WTC11 (cell line): Measurements from ENCODE around the gene PPM1A. TPM values are rescaled to one million over a fixed set of nuclear protein-coding genes. Genes with fewer than 3 reads are reported as not detected.

Experiments
- ATAC-seq: fragments of 200-7000 bp; cut with Tn5 transposase; 2 replicates; pipeline ENCODE4 v1.10.0; 2021; ENCODE audit warnings: mild to moderate bottlenecking, moderate library complexity
- CTCF ChIA-PET: fragments of 300-600 bp; sonication (Branson Sonifier 250); formaldehyde crosslinking; loops from one replicate; lab custom pipeline; 2021; ENCODE audit warnings: antibody characterized with exemption; lab: Charles Lee
- POLR2A ChIA-PET: fragments of 350-600 bp; sonication (Branson Sonifier 250); formaldehyde crosslinking; loops from one replicate; lab custom pipeline; 2021; ENCODE audit warnings: antibody characterized with exemption; lab: Charles Lee
- DNase-seq: peaks from one replicate; pipeline ENCODE4 v3.0.0; 2021; ENCODE audit warnings: low spot score
- H3K27ac Mint-ChIP-seq: 2 replicates; pipeline ENCODE4 v1.8.0; 2021; ENCODE audit warnings: mixed read lengths
- H3K27me3 Mint-ChIP-seq: 2 replicates; pipeline ENCODE4 v1.8.0; 2021; ENCODE audit warnings: low read depth, mild to moderate bottlenecking, moderate library complexity, mixed read lengths
- H3K36me3 Mint-ChIP-seq: 2 replicates; pipeline ENCODE4 v1.8.0; 2021; ENCODE audit warnings: mixed read lengths
- H3K4me1 Mint-ChIP-seq: 2 replicates; pipeline ENCODE4 v1.8.0; 2022; ENCODE audit warnings: mixed read lengths
- H3K4me3 Mint-ChIP-seq: 2 replicates; pipeline ENCODE4 v1.8.0; 2021; ENCODE audit warnings: mild to moderate bottlenecking, moderate library complexity, mixed read lengths
- H3K9me3 Mint-ChIP-seq: 2 replicates; pipeline ENCODE4 v1.8.0; 2021; ENCODE audit warnings: mixed read lengths
- AFF4 ChIP-seq: sonication (generic); formaldehyde crosslinking; IDR thresholded peaks from 2 replicates; pipeline ENCODE4 v1.8.1; 2023; ENCODE audit warnings: mild to moderate bottlenecking, missing genetic modification reagents, borderline replicate concordance
- ATF6 ChIP-seq: sonication (generic); formaldehyde crosslinking; IDR thresholded peaks from 2 replicates; pipeline ENCODE4 v1.8.1; 2023; ENCODE audit warnings: mild to moderate bottlenecking, missing genetic modification reagents
- CBFB ChIP-seq: sonication (generic); formaldehyde crosslinking; IDR thresholded peaks from 2 replicates; pipeline ENCODE4 v1.8.1; 2022; ENCODE audit warnings: mild to moderate bottlenecking, low read depth, missing genetic modification reagents
- ETV6 ChIP-seq: sonication (generic); formaldehyde crosslinking; IDR thresholded peaks from 2 replicates; pipeline ENCODE4 v1.8.1; 2022; ENCODE audit warnings: mild to moderate bottlenecking, missing genetic modification reagents
- FOXP4 ChIP-seq: sonication (generic); formaldehyde crosslinking; IDR thresholded peaks from 2 replicates; pipeline ENCODE4 v1.8.0; 2022; ENCODE audit warnings: mild to moderate bottlenecking, missing genetic modification reagents
- GRHL2 ChIP-seq: fragments of 250-450 bp; sonication (Bioruptor Pico); IDR thresholded peaks from 2 replicates; pipeline ENCODE4 v1.8.0; 2022; ENCODE audit warnings: mild to moderate bottlenecking, moderate library complexity; ENCODE audit not compliant: insufficient replicate concordance, severe bottlenecking
- MAX ChIP-seq: sonication (generic); formaldehyde crosslinking; IDR thresholded peaks from 2 replicates; pipeline ENCODE4 v1.8.0; 2022; ENCODE audit warnings: mild to moderate bottlenecking, missing genetic modification reagents
- MLX ChIP-seq: sonication (generic); formaldehyde crosslinking; IDR thresholded peaks from 2 replicates; pipeline ENCODE4 v1.8.1; 2023; ENCODE audit warnings: mild to moderate bottlenecking, missing genetic modification reagents, moderate library complexity
- NR3C1 ChIP-seq: sonication (generic); formaldehyde crosslinking; conservative IDR thresholded peaks from 2 replicates; pipeline ENCODE4 v1.8.1; 2023; ENCODE audit warnings: low read depth, mild to moderate bottlenecking, missing genetic modification reagents
- RELA ChIP-seq: sonication (generic); formaldehyde crosslinking; IDR thresholded peaks from 2 replicates; pipeline ENCODE4 v1.8.1; 2022; ENCODE audit warnings: missing genetic modification reagents, mild to moderate bottlenecking, borderline replicate concordance
- TCF7 ChIP-seq: sonication (generic); formaldehyde crosslinking; IDR thresholded peaks from 2 replicates; pipeline ENCODE4 v1.8.0; 2022; ENCODE audit warnings: mild to moderate bottlenecking, low read depth, missing genetic modification reagents, moderate library complexity
- TEAD1 ChIP-seq: sonication (generic); formaldehyde crosslinking; IDR thresholded peaks from 2 replicates; pipeline ENCODE4 v1.8.0; 2022; ENCODE audit warnings: mild to moderate bottlenecking, missing genetic modification reagents
- USF1 ChIP-seq: sonication (generic); formaldehyde crosslinking; IDR thresholded peaks from 2 replicates; pipeline ENCODE4 v1.8.0; 2022; ENCODE audit warnings: mild to moderate bottlenecking, missing genetic modification reagents
- ZBTB21 ChIP-seq: sonication (generic); formaldehyde crosslinking; IDR thresholded peaks from 2 replicates; pipeline ENCODE4 v1.8.1; 2023; ENCODE audit warnings: mild to moderate bottlenecking, missing genetic modification reagents, borderline replicate concordance
- ZNF232 ChIP-seq: sonication (generic); formaldehyde crosslinking; IDR thresholded peaks from 2 replicates; pipeline ENCODE4 v1.8.0; 2022; ENCODE audit warnings: mild to moderate bottlenecking, missing genetic modification reagents
- ZNF263 ChIP-seq: sonication (generic); formaldehyde crosslinking; IDR thresholded peaks from 2 replicates; pipeline ENCODE4 v1.8.1; 2022; ENCODE audit warnings: low read depth, mild to moderate bottlenecking, moderate library complexity, missing genetic modification reagents
- ZSCAN18 ChIP-seq: fragments of 250-450 bp; sonication (Bioruptor Pico); IDR thresholded peaks from 2 replicates; pipeline ENCODE4 v2.1.2; 2022; ENCODE audit warnings: mild to moderate bottlenecking, moderate library complexity
- total RNA-seq: library from RNA; stranded (reverse); gene quantifications from 3 replicates; pipeline ENCODE4 v1.2.3, GENCODE V29; 2021
- TF ChIP-seq, protein P1 (sequence below): sonication (generic); formaldehyde crosslinking; IDR thresholded peaks from 2 replicates; pipeline ENCODE4 v1.8.1; 2023; ENCODE audit warnings: mild to moderate bottlenecking, missing genetic modification reagents, moderate library complexity
- TF ChIP-seq, protein P2 (sequence below): sonication (generic); formaldehyde crosslinking; IDR thresholded peaks from 2 replicates; pipeline ENCODE4 v1.8.1; 2022; ENCODE audit warnings: low read depth, mild to moderate bottlenecking, moderate library complexity, missing genetic modification reagents, borderline replicate concordance

PPM1A gene
- total RNA-seq, 1 experiment from 2014 or later, result 52.5 TPM

DNA sequence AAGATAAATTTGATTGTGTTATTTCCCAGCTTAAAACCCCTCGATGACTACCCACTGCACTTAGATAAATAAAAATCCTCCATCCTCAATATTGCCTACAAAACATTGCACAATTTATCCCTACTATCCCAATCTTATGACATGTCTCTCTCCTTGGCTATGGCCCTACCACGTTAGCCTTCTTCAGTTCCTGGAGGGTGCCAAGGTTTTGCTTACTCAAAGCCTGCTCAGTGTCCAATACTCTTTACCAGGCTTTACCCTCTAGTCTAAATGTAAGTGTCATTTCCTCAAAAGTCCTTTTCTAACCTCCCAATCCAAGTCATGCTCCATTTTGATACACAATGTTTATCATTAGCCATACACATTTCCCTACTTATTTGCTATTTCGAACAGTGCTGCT, 35.0 kb upstream of the PPM1A start (continued):
- TF ChIP-seq ATF6 (CRISPR knock-in tag) (no peak), ZNF232 (CRISPR knock-in tag) (no peak), MAX (no peak), RELA (no peak), CBFB (CRISPR knock-in tag) (no peak), FOXP4 (CRISPR knock-in tag) (no peak), NR3C1 (CRISPR knock-in tag) (no peak), TCF7 (no peak), ZSCAN18 (CRISPR knock-in tag) (no peak), ZBTB21 (no peak)
- TF ChIP-seq, protein P1, sequence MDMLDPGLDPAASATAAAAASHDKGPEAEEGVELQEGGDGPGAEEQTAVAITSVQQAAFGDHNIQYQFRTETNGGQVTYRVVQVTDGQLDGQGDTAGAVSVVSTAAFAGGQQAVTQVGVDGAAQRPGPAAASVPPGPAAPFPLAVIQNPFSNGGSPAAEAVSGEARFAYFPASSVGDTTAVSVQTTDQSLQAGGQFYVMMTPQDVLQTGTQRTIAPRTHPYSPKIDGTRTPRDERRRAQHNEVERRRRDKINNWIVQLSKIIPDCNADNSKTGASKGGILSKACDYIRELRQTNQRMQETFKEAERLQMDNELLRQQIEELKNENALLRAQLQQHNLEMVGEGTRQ (CRISPR knock-in tag), result no peak

- CTCF ChIA-PET, result no interaction called here
These were observed 34.5 kb upstream of the PPM1A start for GRCh38 chr14:60214415-60215126.

More at GRCh38 chr14:60214415-60215126, 34.5 kb upstream of the PPM1A start:
- Mint-ChIP-seq H3K4me3 (no peak overlapping the region), H3K36me3 (no peaks in the 10 kb centered on the region), H3K27me3 (no peaks in the 10 kb centered on the region), H3K4me1 (peaks cover 11% of the 10 kb centered on the region), H3K9me3 (no peaks in the 10 kb centered on the region), H3K27ac (no peak overlapping the region)
- no peak for DNase-seq
- POLR2A ChIA-PET, result interaction anchor here (0.6 kb wide), 1 partner anchor 10 kb away, joined by 3 read pairs; no protein-coding TSS in a partner anchor
- TF ChIP-seq GRHL2 (CRISPR knock-in tag), result no peak
- no peak for TF ChIP-seq ZNF263 (CRISPR knock-in tag)
- TF ChIP-seq, protein P2, sequence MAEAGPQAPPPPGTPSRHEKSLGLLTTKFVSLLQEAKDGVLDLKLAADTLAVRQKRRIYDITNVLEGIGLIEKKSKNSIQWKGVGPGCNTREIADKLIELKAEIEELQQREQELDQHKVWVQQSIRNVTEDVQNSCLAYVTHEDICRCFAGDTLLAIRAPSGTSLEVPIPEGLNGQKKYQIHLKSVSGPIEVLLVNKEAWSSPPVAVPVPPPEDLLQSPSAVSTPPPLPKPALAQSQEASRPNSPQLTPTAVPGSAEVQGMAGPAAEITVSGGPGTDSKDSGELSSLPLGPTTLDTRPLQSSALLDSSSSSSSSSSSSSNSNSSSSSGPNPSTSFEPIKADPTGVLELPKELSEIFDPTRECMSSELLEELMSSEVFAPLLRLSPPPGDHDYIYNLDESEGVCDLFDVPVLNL (CRISPR knock-in tag), result no peak
- TF ChIP-seq ETV6, result no peak
- TF ChIP-seq MLX, result no peak
- TF ChIP-seq USF1 (CRISPR knock-in tag), result no peak
- no peak for TF ChIP-seq TEAD1 (CRISPR knock-in tag)
- TF ChIP-seq TCF7, result no peak
- TF ChIP-seq AFF4, result no peak
- no peak for ATAC-seq
